ENCODE data around the gene PDGFC. TPM values are rescaled to one million over a fixed set of nuclear protein-coding genes. Genes with fewer than 3 reads are reported as not detected.

Gene PDGFC
- polyA plus RNA-seq, 1 experiment = 72.7 TPM

- Histone ChIP-seq H3K27me3 (ENCODE audit: control insufficient read depth, insufficient read depth, low read length) (no peaks in the 10 kb centered on the region), H3K27ac (ENCODE audit: low read depth, low read length) (no peak overlapping the region), H3K9me3 (ENCODE audit: control insufficient read depth, insufficient read depth, low read length) (peaks cover 16% of the 10 kb centered on the region; the same call in 1 of the 2 replicates), H3K4me3 (ENCODE audit: low read depth, low read length) (no peak overlapping the region)
- POLR2A ChIA-PET = no interaction called here
- CTCF ChIA-PET = interaction anchor here (0.6 kb wide), 1 partner anchor 96 kb away, joined by 4 read pairs; no protein-coding TSS in a partner anchor
- DNase-seq (ENCODE audit: low read depth, low spot score) = no peak
- no peak for TF ChIP-seq CTCF (IDR thresholded peaks at IDR 0.05; ENCODE audit: low read depth, low read length)
These were observed 236.4 kb downstream of the PDGFC start for GRCh38 chr4:156734965-156735895.

GRCh38 chr4:156733582-156733981 lies 238.0 kb downstream of the PDGFC start:
- Histone ChIP-seq H3K27ac (ENCODE audit: low read depth, low read length) (no peak overlapping the region), H3K27me3 (ENCODE audit: control insufficient read depth, insufficient read depth, low read length) (no peaks in the 10 kb centered on the region), H3K9me3 (ENCODE audit: control insufficient read depth, insufficient read depth, low read length) (peaks cover 16% of the 10 kb centered on the region; the same call in 1 of the 2 replicates), H3K4me3 (ENCODE audit: low read depth, low read length) (no peak overlapping the region)
- POLR2A ChIA-PET = no interaction called here
- CTCF ChIA-PET = no interaction called here
- no peak for TF ChIP-seq CTCF (IDR thresholded peaks at IDR 0.05; ENCODE audit: low read depth, low read length)
- DNase-seq (ENCODE audit: low read depth, low spot score) = no peak

- H3K9me3 ChIP-seq (ENCODE audit: control insufficient read depth, insufficient read depth, low read length) = peaks cover 13% of the 10 kb centered on the region; the same call in 1 of the 2 replicates
- no peak for DNase-seq (ENCODE audit: low read depth, low spot score)
- CTCF ChIA-PET = no interaction called here
- POLR2A ChIA-PET = no interaction called here
- no peak overlapping the region for H3K27ac ChIP-seq (ENCODE audit: low read depth, low read length)
- no peak for TF ChIP-seq CTCF (IDR thresholded peaks at IDR 0.05; ENCODE audit: low read depth, low read length)
- no peaks in the 10 kb centered on the region for H3K27me3 ChIP-seq (ENCODE audit: control insufficient read depth, insufficient read depth, low read length)
- H3K4me3 ChIP-seq (ENCODE audit: low read depth, low read length) = no peak overlapping the region
These were observed 239.0 kb downstream of the PDGFC start for GRCh38 chr4:156732634-156733033.

GRCh38 chr4:156729416-156729815 lies 242.2 kb downstream of the PDGFC start:
- Histone ChIP-seq H3K4me3 (ENCODE audit: low read depth, low read length) (no peak overlapping the region), H3K9me3 (ENCODE audit: control insufficient read depth, insufficient read depth, low read length) (peaks cover 17% of the 10 kb centered on the region), H3K27ac (ENCODE audit: low read depth, low read length) (no peak overlapping the region), H3K27me3 (ENCODE audit: control insufficient read depth, insufficient read depth, low read length) (no peaks in the 10 kb centered on the region)
- DNase-seq (ENCODE audit: low read depth, low spot score) = no peak
- ChIA-PET POLR2A (no interaction called here), CTCF (no interaction called here)
- no peak for TF ChIP-seq CTCF (IDR thresholded peaks at IDR 0.05; ENCODE audit: low read depth, low read length)

GRCh38 chr4:156725257-156725656 lies 246.3 kb downstream of the PDGFC start:
- H3K27ac ChIP-seq (ENCODE audit: low read depth, low read length) = no peak overlapping the region
- H3K4me3 ChIP-seq (ENCODE audit: low read depth, low read length) = no peak overlapping the region
- peaks cover 12% of the 10 kb centered on the region for H3K9me3 ChIP-seq (ENCODE audit: control insufficient read depth, insufficient read depth, low read length)
- POLR2A ChIA-PET = no interaction called here
- H3K27me3 ChIP-seq (ENCODE audit: control insufficient read depth, insufficient read depth, low read length) = no peaks in the 10 kb centered on the region
- DNase-seq (ENCODE audit: low read depth, low spot score) = no peak
- no peak for TF ChIP-seq CTCF (IDR thresholded peaks at IDR 0.05; ENCODE audit: low read depth, low read length)
- CTCF ChIA-PET = interaction anchor here (0.6 kb wide), 1 partner anchor 1517 kb away, joined by 3 read pairs; no protein-coding TSS in a partner anchor
